ENCODE measurements around the gene NOD2. TPM values are rescaled to one million over a fixed set of nuclear protein-coding genes. Genes with fewer than 3 reads are reported as not detected.

Gene NOD2
- total and polyA plus RNA-seq, 2 of the 13 experiments (the other 11 are each of a cell fraction or from before 2014, with no cell fraction given) = 0.27 to 0.81 TPM

DNA sequence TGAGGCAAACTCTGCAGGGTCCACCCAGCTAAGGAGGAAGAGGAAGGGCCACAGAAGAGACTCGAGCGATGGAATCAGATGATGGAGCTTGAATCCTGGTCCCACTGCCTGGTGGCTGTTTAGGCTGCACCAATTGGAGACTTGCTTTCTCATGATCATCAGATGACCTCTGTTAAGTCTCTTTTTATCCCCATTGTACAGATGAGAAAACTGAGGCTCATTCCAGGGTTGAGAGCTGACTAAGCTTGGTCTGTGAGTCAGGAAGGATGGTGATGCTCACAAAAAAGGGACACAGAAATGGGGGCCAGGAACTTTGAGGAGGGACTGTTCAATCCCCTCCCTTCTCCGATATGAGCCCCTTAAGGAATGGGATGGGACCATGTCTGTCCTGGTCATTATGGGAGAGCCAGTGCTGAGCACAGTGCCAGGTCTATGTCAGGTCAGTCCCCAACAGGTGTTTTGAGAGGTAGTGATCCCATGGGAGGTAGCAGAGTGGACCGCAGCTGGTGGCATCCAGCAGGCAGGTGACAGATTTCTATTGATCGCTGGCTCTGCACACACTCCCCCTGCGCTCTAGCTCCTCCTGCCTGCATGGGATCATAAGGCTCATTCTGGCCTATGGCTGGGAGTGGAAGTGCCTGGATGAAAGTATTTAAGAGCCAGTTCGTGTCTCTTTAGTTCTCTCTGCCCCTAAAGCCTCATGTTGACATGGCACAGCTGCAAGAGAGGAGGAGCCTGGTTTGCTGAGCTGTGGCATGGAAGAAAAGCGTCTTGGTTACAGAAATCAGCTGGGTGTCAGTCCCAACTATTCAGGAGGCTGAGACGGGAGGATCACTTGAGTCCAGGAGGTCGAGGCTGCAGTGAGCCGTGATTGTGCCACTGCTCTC lies 39.5 kb upstream of the NOD2 start (continued):
- no peak for TF ChIP-seq ZNF484 (CRISPR knock-in tag; IDR thresholded peaks at IDR 0.05; ENCODE audit: borderline replicate concordance, low read depth)
- no peak for TF ChIP-seq CAMTA2 (CRISPR knock-in tag; IDR thresholded peaks at IDR 0.05; ENCODE audit: borderline replicate concordance)
- TF ChIP-seq, protein P1, sequence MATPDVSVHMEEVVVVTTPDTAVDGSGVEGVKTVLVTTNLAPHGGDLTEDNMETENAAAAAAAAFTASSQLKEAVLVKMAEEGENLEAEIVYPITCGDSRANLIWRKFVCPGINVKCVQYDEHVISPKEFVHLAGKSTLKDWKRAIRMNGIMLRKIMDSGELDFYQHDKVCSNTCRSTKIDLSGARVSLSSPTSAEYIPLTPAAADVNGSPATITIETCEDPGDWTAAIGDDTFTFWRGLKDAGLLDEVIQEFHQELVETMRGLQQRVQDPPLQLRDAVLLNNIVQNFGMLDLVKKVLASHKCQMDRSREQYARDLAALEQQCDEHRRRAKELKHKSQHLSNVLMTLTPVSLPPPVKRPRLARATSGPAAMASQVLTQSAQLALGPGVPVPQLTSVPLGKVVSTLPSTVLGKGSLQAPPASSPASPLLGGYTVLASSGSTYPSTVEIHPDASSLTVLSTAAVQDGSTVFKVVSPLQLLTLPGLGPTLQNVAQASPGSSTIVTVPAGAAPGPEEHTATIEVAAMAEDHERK (CRISPR knock-in tag; IDR thresholded peaks at IDR 0.05; ENCODE audit: low read depth) = no peak
- no peak for TF ChIP-seq HNRNPK (IDR thresholded peaks at IDR 0.05; ENCODE audit: low read depth, low read length, poor library complexity, severe bottlenecking)
- no peak for TF ChIP-seq ZNF230 (CRISPR knock-in tag; IDR thresholded peaks at IDR 0.05)
- TF ChIP-seq SAP130 (CRISPR knock-in tag; IDR thresholded peaks at IDR 0.05; ENCODE audit: low read depth) = peak; percentile 37; the same call in 1 of the 2 replicates
- 0 out of 2 replicates have a peak, but pooled peaks have one; percentile 47 for TF ChIP-seq MEIS1 (CRISPR knock-in tag; IDR thresholded peaks at IDR 0.05; ENCODE audit: borderline replicate concordance)
- TF ChIP-seq ZNF335 (CRISPR knock-in tag; IDR thresholded peaks at IDR 0.05) = no peak
- 0 out of 2 replicates have a peak, but pooled peaks have one; percentile 10 for TF ChIP-seq ZFP41 (CRISPR knock-in tag; IDR thresholded peaks at IDR 0.05; ENCODE audit: borderline replicate concordance)
- no peak for TF ChIP-seq ZNF850 (CRISPR knock-in tag; conservative IDR thresholded peaks at IDR 0.05)
- TF ChIP-seq ZNF550 (CRISPR knock-in tag; IDR thresholded peaks at IDR 0.05; ENCODE audit: borderline replicate concordance) = no peak
- TF ChIP-seq BHLHE40 (IDR thresholded peaks at IDR 0.05; ENCODE audit: low read length) = 0 out of 2 replicates have a peak, but pooled peaks have one; percentile 8
- no peak for TF ChIP-seq CBX2 (IDR thresholded peaks at IDR 0.05; ENCODE audit: low read depth, low read length)
- no peak for TF ChIP-seq CBX2 (CRISPR knock-in tag; IDR thresholded peaks at IDR 0.05; ENCODE audit: low read depth)
- TF ChIP-seq, protein P2, sequence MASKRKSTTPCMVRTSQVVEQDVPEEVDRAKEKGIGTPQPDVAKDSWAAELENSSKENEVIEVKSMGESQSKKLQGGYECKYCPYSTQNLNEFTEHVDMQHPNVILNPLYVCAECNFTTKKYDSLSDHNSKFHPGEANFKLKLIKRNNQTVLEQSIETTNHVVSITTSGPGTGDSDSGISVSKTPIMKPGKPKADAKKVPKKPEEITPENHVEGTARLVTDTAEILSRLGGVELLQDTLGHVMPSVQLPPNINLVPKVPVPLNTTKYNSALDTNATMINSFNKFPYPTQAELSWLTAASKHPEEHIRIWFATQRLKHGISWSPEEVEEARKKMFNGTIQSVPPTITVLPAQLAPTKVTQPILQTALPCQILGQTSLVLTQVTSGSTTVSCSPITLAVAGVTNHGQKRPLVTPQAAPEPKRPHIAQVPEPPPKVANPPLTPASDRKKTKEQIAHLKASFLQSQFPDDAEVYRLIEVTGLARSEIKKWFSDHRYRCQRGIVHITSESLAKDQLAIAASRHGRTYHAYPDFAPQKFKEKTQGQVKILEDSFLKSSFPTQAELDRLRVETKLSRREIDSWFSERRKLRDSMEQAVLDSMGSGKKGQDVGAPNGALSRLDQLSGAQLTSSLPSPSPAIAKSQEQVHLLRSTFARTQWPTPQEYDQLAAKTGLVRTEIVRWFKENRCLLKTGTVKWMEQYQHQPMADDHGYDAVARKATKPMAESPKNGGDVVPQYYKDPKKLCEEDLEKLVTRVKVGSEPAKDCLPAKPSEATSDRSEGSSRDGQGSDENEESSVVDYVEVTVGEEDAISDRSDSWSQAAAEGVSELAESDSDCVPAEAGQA (IDR thresholded peaks at IDR 0.05; ENCODE audit: low read depth) = no peak
- TF ChIP-seq, protein P2 (CRISPR knock-in tag; IDR thresholded peaks at IDR 0.05; ENCODE audit: borderline replicate concordance) = no peak

Data from HepG2 (cell line).